PC-3 (cell line): ENCODE measurements around the gene DMBX1.

ENCODE experiments used
- EZH2phosphoT487 ChIP-seq: fragments of 300-600 bp; sonication (generic); IDR thresholded peaks from 2 replicates; pipeline ENCODE4 v1.6.1; 2018; ENCODE audit warnings: mild to moderate bottlenecking, antibody characterized with exemption, low read length, borderline replicate concordance
- TF ChIP-seq, protein P1 (sequence below): fragments of 300-600 bp; sonication (generic); conservative IDR thresholded peaks from 2 replicates; pipeline ENCODE4 v1.5.1; 2017; ENCODE audit warnings: antibody characterized with exemption, low read depth, mild to moderate bottlenecking, low read length

DNA sequence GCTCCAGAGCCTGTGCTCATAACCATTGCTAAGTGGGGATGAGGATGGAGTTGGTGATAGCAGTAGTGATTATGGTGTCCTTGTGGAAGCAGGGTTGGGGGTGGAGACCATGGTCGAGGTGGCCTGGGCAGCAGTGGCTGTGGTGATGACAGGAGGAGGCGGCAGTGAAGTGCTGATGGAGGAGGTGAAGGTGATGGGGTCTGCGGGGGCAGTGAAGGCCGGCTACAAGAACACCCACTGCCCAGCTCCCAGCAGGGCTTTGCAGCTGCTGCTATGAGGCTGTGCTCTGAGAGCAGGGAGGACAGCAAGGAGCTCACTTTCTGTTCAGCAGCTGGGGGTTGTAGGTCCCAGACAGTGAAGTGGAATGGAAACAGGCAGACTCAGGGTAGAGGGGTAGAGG lies 15.6 kb upstream of the DMBX1 start:
- TF ChIP-seq, protein P1, sequence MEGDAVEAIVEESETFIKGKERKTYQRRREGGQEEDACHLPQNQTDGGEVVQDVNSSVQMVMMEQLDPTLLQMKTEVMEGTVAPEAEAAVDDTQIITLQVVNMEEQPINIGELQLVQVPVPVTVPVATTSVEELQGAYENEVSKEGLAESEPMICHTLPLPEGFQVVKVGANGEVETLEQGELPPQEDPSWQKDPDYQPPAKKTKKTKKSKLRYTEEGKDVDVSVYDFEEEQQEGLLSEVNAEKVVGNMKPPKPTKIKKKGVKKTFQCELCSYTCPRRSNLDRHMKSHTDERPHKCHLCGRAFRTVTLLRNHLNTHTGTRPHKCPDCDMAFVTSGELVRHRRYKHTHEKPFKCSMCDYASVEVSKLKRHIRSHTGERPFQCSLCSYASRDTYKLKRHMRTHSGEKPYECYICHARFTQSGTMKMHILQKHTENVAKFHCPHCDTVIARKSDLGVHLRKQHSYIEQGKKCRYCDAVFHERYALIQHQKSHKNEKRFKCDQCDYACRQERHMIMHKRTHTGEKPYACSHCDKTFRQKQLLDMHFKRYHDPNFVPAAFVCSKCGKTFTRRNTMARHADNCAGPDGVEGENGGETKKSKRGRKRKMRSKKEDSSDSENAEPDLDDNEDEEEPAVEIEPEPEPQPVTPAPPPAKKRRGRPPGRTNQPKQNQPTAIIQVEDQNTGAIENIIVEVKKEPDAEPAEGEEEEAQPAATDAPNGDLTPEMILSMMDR = no peak
- TF ChIP-seq EZH2phosphoT487 = no peak
